Measurements from ENCODE around the gene RNF121. TPM values are rescaled to one million over a fixed set of nuclear protein-coding genes. Genes with fewer than 3 reads are reported as not detected.

Gene RNF121
- total RNA-seq, 1 experiment from 2014 or later, result 32.7 TPM

DNA sequence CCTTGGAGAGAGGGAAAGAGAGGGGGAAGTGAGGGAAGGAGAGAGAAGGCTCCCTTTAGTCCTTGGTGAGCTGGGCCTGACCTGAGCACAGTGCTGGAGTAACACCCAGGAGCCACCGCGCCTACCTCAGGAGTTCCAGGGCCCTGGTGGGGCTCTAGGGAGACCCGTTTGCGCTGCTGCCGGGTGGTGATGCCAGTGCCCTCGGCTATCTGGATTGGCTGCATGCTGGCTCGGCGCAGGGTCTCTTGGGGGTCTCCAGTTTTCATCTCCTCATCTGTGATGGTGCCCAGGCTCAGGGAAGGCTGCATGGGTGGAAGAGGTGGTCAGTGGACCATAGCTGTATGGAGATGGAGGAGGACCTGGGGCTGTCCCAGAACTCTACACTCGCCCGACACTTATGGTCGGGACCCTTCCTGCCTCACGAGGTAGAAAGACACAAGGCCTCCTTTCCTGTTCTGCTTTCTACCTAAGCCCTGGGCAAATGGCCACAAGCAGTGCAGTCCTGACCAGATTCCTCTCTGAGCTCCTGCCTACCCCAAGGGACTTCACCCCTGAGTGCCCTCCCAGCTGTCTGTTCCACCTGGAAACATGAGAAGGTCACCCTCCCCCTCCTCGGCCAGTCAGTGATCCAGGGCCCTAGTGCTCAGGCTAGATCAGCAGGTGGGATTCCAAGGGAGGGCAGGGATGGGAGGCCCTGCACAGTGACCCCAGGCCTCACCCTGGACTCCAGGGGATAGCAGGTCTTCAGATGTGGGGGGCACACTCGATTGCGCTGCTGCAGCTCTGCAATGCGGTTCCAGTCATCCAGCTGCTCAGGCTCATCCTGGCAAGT lies 75.9 kb downstream of the RNF121 start:
- no peak for DNase-seq (ENCODE audit: low read depth)

DNA sequence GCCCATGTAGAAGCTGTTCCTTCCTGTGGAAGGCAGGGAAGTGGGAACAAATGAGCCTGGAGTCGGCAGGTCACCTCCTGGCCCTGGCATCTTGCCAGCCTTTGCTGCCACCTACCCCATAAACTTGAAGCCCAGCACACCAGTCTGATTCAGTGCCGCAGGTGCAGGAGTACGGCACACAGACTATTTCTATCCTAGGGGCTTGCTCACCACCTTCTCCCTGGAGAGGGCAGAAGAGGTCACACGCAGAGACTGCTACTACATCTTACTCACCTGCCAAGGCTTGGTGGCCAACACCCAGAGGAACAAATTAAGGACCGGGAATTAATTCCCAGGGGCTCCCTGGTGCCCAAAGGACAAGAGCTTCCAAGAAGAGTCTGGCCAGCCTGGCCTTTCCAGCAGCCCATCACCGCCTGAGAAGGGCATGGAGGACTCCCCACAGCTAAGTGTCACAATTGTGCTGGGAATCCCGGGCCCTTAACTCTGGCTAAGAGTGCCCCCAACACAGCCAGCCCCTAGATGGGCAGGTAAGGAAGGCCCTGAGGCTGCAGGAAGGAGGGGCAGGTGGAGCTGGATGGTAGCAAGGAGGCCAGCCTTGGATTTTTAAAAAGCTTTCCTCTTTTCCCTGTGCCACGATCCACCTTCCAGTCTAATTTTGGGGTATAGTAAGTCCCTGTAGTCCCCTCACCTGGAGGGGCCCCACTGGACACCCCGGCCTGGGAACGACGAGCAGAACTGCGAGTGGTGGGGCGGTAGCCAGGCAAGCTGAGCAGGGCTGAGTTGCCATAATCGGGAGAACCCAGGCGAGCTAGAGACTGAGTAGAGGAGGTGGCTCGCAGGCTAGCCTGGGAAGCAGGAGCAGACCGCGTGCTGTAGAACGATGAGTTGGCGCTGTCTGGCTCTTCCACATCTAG lies 76.8 kb downstream of the RNF121 start:
- DNase-seq (ENCODE audit: low read depth), result no peak

DNA sequence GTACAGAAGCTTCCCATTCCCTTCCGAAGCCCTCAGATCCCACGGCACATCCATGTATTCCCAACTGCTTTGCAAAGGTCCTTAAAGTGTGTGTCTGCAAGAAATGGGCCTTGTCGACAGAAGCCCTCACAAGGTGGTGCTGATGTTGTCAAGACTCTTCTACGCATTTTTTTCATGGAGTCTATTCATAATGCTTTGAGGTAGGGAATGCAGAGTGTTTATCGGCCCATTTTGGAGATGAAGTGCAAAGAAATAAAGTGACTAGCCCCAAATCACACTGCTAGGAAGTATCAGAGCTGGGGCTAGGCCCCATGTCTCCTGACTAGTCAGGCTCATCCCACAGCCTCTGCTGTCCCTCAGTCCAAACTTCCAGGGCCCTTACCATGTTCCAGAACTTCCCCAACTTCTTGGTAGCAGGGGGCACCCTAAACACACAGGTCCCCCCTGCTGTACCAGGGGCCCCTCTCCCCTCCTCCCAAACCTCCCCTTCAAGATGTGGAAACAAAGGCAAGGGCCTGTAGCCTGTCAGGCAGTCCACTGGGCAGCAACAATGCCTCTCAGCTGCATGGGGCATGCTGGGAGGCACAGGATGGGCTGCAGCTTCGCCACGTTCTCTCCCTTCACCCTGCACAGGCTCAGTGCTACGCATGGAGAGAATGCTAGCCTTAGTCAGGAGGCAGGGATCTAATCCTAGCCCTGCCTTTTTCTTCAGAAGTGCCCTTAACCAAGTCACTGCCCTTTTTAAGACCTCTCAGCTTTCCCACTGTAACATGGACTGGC lies 77.7 kb downstream of the RNF121 start:
- DNase-seq (ENCODE audit: low read depth), result no peak

DNA sequence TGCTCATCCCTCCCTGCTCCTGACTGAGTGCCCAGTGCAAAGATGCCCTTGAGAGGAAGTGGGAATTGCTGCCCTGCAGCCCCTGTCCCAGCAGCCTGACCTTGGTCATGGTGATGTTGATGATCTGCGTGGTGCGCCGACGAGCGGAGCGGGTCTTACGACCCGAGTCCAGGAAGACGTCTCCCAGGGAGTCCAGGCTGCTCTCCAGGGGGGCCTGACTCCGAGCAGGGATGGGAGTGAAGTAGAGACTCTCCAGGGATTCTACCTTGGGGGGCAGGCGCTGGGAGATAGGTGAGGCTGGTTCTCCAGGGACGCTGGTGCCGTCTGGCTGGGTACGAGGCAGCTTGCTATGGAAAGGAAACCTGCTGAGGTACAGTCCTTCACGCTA lies 78.2 kb downstream of the RNF121 start:
- no peak for DNase-seq (ENCODE audit: low read depth)

DNA sequence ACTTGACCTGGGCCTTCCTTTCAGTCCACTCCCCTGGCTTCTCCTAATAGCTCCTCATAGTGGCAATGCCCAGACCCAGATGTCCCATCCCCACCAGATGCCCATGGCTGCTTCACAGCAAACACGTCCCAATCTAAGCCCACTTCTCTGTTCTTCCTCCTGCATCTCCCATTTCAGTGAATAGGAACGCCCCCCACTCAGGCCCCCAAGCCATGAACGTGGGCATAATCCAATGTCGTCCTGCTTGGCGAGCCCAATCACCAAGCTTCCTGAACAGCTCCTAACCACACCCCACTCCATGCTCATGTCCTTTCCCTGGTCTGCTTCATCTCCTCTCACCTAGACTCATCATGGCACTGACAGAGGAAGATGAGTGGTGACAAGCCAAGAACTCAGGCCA lies 78.7 kb downstream of the RNF121 start:
- DNase-seq (ENCODE audit: low read depth), result no peak

DNA sequence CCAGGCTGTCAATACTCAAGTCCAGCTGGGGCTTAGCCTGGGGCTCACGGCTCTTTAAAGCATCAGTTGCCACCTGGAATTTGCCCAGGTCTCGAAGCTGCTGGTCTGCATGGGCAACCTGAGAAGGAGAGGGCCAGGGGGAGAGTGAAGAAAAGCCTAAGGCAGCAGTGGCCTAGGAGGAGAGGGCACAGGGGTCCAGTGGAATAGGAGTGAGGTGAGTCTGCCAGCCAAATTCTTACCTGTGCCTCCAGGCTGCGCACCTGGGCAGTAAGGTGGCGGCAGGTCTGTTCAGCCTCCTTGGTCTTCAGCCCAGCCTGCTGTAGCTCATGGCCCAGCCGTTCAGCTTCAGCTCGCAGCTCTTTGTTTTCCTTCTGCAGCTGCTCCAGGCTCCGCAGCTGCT lies 79.9 kb downstream of the RNF121 start:
- DNase-seq (ENCODE audit: low read depth), result no peak

DNA sequence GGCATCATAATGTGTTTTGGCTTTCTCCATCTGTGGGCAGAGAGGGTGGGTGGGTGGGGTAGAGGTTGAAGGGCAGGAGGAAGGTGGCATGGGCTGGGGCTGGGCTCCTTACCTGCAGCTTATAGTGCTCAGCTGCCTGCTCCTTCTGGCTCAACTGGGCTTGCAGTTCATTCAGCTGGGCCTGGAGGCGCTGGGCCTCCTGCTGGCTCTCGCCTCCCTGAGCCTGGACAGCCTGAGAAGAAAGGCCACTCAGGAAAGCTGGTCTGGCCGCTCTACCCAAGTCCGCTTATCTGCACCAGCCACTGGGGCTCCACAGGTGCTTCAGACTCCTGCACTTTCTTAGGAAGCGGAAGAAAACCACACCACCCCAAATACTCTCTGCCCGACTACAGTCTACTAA lies 80.3 kb downstream of the RNF121 start:
- DNase-seq (ENCODE audit: low read depth), result no peak

DNA sequence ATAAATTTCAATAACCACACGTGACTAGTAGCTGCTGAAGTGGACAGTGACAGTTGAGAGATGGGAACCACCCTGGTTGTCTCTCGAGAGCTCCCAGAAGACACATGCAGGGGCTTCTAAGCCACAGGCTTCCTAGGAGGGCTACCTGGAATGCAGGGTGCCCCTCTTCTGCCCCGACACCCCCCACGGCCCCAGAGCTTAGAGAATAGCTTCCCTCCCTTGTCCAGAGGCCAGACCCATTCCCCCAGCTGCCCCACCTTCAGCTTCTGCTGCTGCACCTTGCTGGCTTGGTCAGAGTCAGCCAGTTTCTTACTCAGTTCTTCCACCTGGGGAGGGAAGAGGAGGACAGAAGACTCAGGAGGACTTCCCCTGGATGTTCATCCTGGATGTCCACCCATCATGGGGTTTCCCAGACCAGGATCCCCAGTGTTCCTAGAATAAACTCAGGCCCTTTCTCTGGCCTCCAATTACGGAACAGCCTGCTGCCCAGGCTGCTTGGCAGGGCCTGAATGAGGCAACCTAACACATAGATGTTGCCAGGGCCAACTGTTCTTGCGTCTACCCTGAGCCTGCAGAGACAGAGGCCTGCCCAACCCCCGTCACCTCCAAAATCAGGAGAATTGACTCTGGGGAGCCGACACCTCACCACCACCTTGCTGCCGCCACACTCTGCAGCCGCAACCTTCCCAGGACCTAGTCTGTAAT lies 81.8 kb downstream of the RNF121 start:
- DNase-seq (ENCODE audit: low read depth), result no peak

DNA sequence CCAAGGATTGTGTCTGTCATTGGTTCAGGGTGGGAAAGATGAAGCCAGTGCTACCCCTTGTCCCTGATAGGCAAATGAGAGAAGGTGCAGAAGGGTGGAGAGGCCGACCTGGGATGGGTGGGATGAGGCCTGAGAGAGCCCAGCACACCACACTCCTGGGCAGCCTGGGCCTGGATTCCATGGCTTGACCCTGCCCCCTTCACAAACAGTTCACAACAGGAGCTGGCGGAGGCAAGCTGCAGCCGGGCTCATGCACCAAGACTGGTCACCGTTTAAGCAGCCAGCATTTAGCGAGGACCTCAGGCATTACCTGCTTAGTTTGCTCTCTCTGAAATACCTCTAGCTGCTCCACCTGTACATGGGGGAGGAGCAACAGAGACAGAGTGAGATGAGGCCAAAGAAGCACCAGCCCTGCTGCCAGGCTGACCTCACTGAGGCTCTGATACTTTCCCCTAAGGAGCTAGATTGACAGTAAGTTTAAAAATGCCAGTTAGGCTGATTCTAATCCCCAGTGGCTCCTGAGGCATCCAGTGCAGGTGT lies 83.3 kb downstream of the RNF121 start:
- no peak for DNase-seq (ENCODE audit: low read depth)

DNA sequence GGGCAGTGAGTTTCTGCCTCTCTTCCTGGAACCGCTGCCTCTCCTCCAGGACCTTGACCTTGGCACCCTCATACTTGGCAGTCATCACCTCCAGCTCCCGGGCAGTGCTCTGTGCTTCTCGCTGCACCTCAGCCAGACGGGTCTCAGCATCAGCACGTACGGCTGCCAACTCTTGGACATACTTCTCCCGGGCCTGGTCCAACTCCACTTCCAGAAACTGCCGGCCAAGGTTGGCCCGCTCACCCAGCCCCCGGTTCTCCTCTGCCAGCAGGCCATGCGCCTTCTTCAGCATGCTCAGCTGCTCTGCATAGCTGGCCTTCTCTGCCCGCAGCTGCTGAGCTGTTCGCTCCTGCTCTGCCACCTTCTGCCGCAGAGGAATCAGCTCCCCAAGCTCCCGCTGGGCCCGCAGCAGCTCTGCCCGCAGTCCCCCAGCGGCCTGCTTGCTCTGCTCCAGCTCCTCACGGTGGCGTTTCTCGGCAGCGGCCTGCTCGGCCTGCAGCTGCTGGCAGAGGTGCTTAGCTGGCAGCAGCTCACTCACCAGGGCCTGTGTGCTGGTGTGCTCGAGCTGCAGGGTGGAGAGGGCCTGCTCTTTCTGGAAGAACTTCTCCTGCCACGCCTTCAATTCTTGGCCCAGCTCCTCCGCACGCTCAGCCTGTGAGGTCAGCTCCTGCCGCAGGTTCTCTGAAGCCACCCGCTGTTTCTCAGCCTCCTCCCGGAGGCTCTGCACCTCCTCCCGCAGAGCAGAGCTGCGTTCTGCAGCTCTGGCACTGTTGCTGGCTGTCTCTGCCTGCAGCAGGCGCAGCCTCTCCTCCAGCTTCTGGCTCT lies 84.3 kb downstream of the RNF121 start:
- DNase-seq (ENCODE audit: low read depth), result no peak

DNA sequence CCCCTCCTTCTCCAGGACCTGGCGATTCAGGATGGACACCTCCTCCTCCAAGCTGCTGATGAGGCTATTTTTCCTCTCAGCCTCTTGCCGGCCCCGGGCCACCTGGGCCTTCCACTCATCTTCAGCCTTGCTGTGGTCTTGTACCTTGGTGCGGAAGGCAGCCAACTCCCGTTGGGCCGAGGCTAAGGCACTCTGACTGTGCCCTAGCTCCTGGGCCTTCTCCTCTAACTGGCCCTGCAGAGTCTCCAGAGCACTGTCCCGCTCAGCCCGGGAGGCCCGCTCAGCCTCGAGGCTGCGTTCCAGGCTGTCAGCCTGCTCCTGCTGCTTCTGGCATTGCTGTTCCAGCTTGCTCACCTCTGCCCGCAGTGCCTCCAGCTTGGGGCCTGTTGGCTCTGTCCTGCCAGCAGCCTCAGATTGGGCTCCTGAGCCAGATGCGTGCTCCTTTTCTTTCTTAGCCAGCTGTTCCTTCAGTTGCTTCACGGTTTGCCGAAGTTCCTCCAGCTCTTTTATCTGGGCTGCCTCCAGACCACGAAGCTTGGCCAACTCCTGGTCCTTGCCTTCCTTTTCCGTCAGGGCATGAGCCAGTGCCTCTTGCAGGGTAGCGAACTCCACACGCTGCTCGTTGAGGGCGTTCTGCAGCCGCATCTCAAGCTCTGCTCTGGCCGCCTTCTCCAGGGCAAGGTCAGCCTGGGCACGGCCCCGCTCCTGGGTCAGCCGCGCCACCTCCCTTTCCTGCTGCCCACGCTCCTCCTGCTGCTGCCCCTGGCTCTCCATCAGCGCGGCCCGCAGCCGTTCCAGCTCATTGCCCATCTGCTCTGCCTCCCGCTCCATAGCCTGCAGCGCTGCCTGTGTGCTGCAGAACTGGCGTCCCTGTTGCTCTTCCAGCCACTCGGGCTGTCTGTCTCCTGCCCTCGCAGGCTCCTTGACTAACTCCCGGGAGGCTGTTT lies 85.2 kb downstream of the RNF121 start:
- DNase-seq (ENCODE audit: low read depth), result no peak

DNA sequence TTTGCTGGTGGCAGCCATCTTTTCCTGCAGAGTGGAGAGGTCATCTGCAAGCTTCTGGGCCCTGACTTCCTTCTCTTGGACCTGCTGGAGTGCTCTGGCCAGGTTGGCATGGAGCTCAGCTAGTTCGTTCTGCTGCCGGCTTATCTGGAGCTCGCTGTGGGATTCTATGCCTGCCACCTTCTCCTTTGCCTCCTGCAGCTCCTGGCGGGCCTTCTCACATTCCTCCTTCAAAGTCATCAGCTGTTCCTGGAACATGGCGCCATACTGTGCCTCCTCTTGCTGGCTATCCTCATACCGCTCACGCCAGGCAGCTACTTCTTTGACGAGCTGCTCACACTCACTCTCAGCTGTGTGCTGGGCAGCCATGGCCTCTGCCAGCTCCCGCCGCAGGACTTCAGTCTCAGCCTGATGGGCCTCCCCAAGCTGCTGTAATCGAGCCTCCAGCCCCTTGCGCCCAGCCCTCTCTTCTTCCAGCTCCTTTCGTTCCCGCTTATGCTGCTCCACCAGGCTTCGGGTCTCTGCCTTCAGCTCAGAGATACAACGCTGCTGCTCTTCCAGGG lies 86.0 kb downstream of the RNF121 start:
- no peak for DNase-seq (ENCODE audit: low read depth)

DNA sequence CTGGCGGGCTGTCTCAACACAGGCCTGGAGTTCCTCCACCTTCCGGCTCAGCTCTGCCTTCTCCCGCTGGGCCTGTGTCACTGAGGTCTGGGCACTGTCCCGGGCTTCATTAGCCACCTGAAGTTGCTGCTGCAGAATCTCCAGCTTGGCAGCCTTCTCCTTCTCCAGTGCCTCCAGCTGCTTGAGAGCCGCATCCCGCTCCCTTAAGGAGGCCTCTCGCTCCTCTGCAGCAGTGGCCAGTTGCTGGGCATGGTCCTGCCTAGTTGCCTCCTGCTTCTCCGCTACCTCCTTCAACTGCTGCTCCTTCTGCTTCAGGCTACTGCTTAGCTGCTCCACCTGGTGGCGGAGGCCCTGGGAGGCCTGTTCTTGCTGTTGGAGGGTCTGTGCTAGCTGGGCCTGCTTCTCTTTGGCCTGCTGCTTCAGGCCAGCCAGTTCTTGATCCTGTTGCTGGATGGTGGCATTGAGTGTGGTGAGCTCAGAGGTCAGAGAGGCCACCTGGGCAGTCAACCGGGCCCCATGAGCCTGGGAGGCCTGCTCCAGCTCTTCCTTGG lies 86.7 kb downstream of the RNF121 start:
- no peak for DNase-seq (ENCODE audit: low read depth)

DNA sequence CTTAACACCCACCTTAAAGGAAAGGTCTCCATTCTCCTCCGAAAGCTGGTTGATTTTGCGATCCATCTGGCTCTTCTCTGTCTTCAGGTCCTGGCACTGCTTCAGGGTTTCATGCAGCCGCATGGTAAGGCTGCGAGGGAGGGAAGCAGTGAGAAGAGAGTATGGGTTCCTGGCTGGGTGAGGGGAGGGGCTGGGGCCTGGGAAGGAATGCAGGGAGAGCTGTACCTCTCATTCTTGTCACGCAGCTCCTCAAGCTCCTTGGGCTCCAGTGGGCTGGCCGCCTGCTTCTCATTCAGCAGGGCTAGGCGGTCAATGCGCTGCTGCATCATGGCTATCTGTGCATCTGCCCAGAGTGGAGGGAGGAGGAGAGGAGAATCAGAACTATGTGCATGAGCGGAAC lies 89.3 kb downstream of the RNF121 start:
- DNase-seq (ENCODE audit: low read depth), result no peak

DNA sequence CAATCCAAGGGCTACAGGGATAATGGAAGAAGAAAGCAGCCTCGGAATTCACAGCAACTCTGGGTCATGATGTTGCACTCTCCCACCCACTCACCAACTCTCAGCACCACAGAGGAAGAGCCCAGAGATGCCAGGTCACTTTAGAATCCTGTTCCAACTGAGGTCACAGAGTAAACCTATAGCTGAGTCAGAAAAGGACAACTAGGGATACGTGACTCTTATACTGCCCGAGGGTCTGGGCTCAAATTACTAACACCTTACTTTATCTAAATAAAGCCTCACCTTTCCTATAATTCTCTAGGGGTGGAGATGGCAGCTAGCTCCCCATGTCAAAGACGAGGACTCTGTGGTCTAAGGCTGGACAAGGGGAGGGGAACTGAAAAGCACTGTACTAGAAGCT lies 94.5 kb downstream of the RNF121 start:
- no peak for DNase-seq (ENCODE audit: low read depth)

DNA sequence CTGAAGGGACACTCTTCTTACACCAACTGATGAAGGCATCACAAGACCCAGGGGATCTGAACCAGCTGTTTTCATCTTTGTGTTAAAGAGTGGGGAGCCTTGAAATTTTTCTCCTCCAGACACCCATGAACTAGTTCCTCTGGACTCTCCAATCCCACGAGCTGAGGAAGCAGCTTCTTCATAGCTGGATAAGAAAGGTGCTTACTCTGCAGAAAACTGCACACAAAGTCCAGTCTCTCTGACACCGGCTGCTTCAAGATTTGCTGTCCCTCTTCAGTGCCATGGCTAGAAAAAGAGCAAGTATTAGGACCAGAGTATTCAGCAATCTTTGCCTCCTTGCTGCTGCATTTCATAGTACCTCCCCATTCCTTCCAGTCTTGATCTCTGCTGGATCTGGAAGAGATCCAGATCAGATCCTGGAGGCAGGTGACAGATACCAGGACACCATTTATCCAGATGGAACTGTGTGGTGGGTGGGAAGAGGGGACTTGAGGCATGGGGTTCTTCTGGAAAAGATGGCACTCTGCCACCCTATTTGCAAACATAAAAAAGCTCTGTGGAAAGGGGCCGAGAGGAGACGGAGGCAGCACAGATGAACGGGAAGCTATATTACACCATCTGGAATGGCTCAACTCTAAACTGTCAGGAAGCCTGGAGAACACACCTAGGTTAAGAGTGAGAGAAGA lies 95.4 kb downstream of the RNF121 start:
- DNase-seq (ENCODE audit: low read depth), result no peak

DNA sequence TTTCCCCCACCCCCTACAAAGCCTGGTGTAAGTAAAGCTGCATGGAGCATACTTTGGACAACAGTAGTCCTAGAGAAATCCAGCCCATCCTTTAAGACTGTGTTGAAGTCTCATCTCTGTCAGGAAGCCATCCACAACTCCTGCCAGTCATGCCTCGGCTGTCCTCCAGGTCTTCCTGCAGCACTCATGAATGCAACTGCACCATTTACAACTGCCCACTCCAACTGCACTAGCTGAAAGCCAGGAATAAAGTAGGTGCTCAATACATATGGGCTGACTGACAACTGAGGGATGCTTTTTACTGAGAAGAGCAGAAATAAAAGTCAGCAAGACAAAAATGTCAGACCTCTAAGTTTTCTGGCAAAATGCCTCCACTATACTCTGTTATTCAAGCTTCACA lies 97.2 kb downstream of the RNF121 start:
- DNase-seq (ENCODE audit: low read depth), result no peak
